ENCODE measurements around the gene RCSD1. TPM values are rescaled to one million over a fixed set of nuclear protein-coding genes. Genes with fewer than 3 reads are reported as not detected.

RCSD1 gene
- total and polyA plus RNA-seq, 2 experiments from 2014 or later, result 0.77 to 0.80 TPM

GRCh38 chr1:167584581-167584980, 45.5 kb upstream of the RCSD1 start:
- Histone ChIP-seq H3K4me2 (no peak overlapping the region), H3K27me3 (no peaks in the 10 kb centered on the region), H3K4me3 (no peak overlapping the region), H3K4me1 (ENCODE audit: insufficient read depth) (no peaks in the 10 kb centered on the region), H2AFZ (no peak overlapping the region), H3K36me3 (replicated peaks; ENCODE audit: insufficient read depth, low read depth) (no peaks in the 10 kb centered on the region), H3K27ac (no peak overlapping the region), H4K20me1 (ENCODE audit: insufficient read depth, poor library complexity, severe bottlenecking) (no peaks in the 10 kb centered on the region), H3K9me2 (replicated peaks; ENCODE audit: insufficient read depth) (no peaks in the 10 kb centered on the region), H3K9me3 (ENCODE audit: low read depth) (no peaks in the 10 kb centered on the region), H3K79me2 (no peaks in the 10 kb centered on the region)
- TF ChIP-seq, protein P1, sequence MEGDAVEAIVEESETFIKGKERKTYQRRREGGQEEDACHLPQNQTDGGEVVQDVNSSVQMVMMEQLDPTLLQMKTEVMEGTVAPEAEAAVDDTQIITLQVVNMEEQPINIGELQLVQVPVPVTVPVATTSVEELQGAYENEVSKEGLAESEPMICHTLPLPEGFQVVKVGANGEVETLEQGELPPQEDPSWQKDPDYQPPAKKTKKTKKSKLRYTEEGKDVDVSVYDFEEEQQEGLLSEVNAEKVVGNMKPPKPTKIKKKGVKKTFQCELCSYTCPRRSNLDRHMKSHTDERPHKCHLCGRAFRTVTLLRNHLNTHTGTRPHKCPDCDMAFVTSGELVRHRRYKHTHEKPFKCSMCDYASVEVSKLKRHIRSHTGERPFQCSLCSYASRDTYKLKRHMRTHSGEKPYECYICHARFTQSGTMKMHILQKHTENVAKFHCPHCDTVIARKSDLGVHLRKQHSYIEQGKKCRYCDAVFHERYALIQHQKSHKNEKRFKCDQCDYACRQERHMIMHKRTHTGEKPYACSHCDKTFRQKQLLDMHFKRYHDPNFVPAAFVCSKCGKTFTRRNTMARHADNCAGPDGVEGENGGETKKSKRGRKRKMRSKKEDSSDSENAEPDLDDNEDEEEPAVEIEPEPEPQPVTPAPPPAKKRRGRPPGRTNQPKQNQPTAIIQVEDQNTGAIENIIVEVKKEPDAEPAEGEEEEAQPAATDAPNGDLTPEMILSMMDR (IDR thresholded peaks at IDR 0.05; ENCODE audit: poor library complexity), result no peak
- no peak for TF ChIP-seq EZH2phosphoT487 (IDR thresholded peaks at IDR 0.05; ENCODE audit: low read depth, severe bottlenecking, unreplicated experiment)
- no peak for TF ChIP-seq EZH2 (IDR thresholded peaks at IDR 0.05; ENCODE audit: borderline replicate concordance)
- 85% methylated on average over 3 of the region's 3 CpGs for WGBS (ENCODE audit: low lambda C conversion rate, missing lambda C conversion rate)
- no peak for DNase-seq (ENCODE audit: low spot score)

GRCh38 chr1:167587342-167587741, 42.7 kb upstream of the RCSD1 start:
- WGBS (ENCODE audit: low lambda C conversion rate, missing lambda C conversion rate), result 93% methylated on average over 2 of the region's 2 CpGs
- H3K36me3 ChIP-seq (replicated peaks; ENCODE audit: insufficient read depth, low read depth), result no peaks in the 10 kb centered on the region
- no peaks in the 10 kb centered on the region for H3K9me2 ChIP-seq (replicated peaks; ENCODE audit: insufficient read depth)
- no peak overlapping the region for H3K27ac ChIP-seq
- TF ChIP-seq, protein P1 (IDR thresholded peaks at IDR 0.05; ENCODE audit: poor library complexity), result no peak
- no peak for TF ChIP-seq EZH2phosphoT487 (IDR thresholded peaks at IDR 0.05; ENCODE audit: low read depth, severe bottlenecking, unreplicated experiment)
- TF ChIP-seq EZH2 (IDR thresholded peaks at IDR 0.05; ENCODE audit: borderline replicate concordance), result no peak
- no peaks in the 10 kb centered on the region for H4K20me1 ChIP-seq (ENCODE audit: insufficient read depth, poor library complexity, severe bottlenecking)
- H3K9me3 ChIP-seq (ENCODE audit: low read depth), result no peaks in the 10 kb centered on the region
- H3K4me2 ChIP-seq, result no peak overlapping the region
- DNase-seq (ENCODE audit: low spot score), result no peak
- H3K79me2 ChIP-seq, result no peaks in the 10 kb centered on the region
- H3K27me3 ChIP-seq, result no peaks in the 10 kb centered on the region
- H3K4me1 ChIP-seq (ENCODE audit: insufficient read depth), result no peaks in the 10 kb centered on the region
- no peak overlapping the region for H2AFZ ChIP-seq
- no peak overlapping the region for H3K4me3 ChIP-seq

- TF ChIP-seq EZH2phosphoT487 (IDR thresholded peaks at IDR 0.05; ENCODE audit: low read depth, severe bottlenecking, unreplicated experiment) (no peak), EZH2 (IDR thresholded peaks at IDR 0.05; ENCODE audit: borderline replicate concordance) (no peak)
- TF ChIP-seq, protein P1 (IDR thresholded peaks at IDR 0.05; ENCODE audit: poor library complexity), result no peak
- no peaks in the 10 kb centered on the region for H3K27me3 ChIP-seq
- no peak overlapping the region for H3K4me2 ChIP-seq
- no peak overlapping the region for H3K27ac ChIP-seq
- no peaks in the 10 kb centered on the region for H3K9me2 ChIP-seq (replicated peaks; ENCODE audit: insufficient read depth)
- H2AFZ ChIP-seq, result no peak overlapping the region
- no peak overlapping the region for H3K4me3 ChIP-seq
- H3K36me3 ChIP-seq (replicated peaks; ENCODE audit: insufficient read depth, low read depth), result no peaks in the 10 kb centered on the region
- no peaks in the 10 kb centered on the region for H3K79me2 ChIP-seq
- no peaks in the 10 kb centered on the region for H3K4me1 ChIP-seq (ENCODE audit: insufficient read depth)
- DNase-seq (ENCODE audit: low spot score), result no peak
- no peaks in the 10 kb centered on the region for H3K9me3 ChIP-seq (ENCODE audit: low read depth)
- 85% methylated on average over 1 of the region's 1 CpG for WGBS (ENCODE audit: low lambda C conversion rate, missing lambda C conversion rate)
- no peaks in the 10 kb centered on the region for H4K20me1 ChIP-seq (ENCODE audit: insufficient read depth, poor library complexity, severe bottlenecking)
Measured at GRCh38 chr1:167587872-167588271, 42.2 kb upstream of the RCSD1 start.

DNA sequence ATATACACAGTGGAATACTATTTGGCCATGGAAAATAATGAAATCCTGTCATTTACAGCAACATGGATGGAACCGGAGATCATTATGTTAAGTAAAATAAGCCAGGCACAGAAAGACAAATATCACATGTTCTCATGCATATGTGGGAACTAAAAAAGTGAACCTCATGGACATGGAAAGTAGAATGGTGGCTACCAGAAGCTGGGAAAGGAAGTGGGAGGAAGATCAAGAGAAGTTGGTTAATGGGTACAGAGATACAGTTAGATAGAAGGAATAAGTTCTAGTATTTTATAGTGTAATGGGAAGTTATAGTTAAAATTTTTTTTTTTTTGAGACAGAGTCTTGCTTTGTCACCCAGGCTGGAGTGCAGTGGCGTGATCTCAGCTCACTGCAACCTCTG, 41.7 kb upstream of the RCSD1 start:
- DNase-seq (ENCODE audit: low spot score), result no peak
- H3K27me3 ChIP-seq, result no peaks in the 10 kb centered on the region
- no peak overlapping the region for H3K27ac ChIP-seq
- H3K4me2 ChIP-seq, result no peak overlapping the region
- no peaks in the 10 kb centered on the region for H3K79me2 ChIP-seq
- no peaks in the 10 kb centered on the region for H4K20me1 ChIP-seq (ENCODE audit: insufficient read depth, poor library complexity, severe bottlenecking)
- WGBS (ENCODE audit: low lambda C conversion rate, missing lambda C conversion rate), result 92% methylated on average over 2 of the region's 2 CpGs
- TF ChIP-seq EZH2phosphoT487 (IDR thresholded peaks at IDR 0.05; ENCODE audit: low read depth, severe bottlenecking, unreplicated experiment), result no peak
- TF ChIP-seq, protein P1 (IDR thresholded peaks at IDR 0.05; ENCODE audit: poor library complexity), result no peak
- TF ChIP-seq EZH2 (IDR thresholded peaks at IDR 0.05; ENCODE audit: borderline replicate concordance), result no peak
- no peaks in the 10 kb centered on the region for H3K4me1 ChIP-seq (ENCODE audit: insufficient read depth)
- no peak overlapping the region for H3K4me3 ChIP-seq
- no peaks in the 10 kb centered on the region for H3K36me3 ChIP-seq (replicated peaks; ENCODE audit: insufficient read depth, low read depth)
- H2AFZ ChIP-seq, result no peak overlapping the region
- no peaks in the 10 kb centered on the region for H3K9me3 ChIP-seq (ENCODE audit: low read depth)
- no peaks in the 10 kb centered on the region for H3K9me2 ChIP-seq (replicated peaks; ENCODE audit: insufficient read depth)

Data from hepatocyte (in vitro differentiated cells).